ENCODE data around the gene GCDH. TPM values are rescaled to one million over a fixed set of nuclear protein-coding genes. Genes with fewer than 3 reads are reported as not detected.
A peak's percentile ranks its signal among the peaks of the same experiment; 100 is the strongest.

GCDH gene
- total RNA-seq, 3 donors from 2014 or later (not counting 1 experiment from before 2014, with no cell fraction given): 35.9 to 41.7 (median 36.3) TPM

GRCh38 chr19:12893582-12893981 lies 2.6 kb downstream of the GCDH start:
- Mint-ChIP-seq H3K36me3 (peaks cover 14% of the 10 kb centered on the region), H3K4me3 (peak overlapping the region; percentile 45), H3K9me3 (no peaks in the 10 kb centered on the region), H3K27ac (no peak overlapping the region), H3K4me1 (peaks cover 9 to 22% of the 10 kb centered on the region in 2 donors), H3K27me3 (ENCODE audit: low read depth in 2 of 2) (no peaks in the 10 kb centered on the region)
- Histone ChIP-seq H3K4me3 (ENCODE audit: low read length) (no peak overlapping the region), H3K27me3 (ENCODE audit: control insufficient read depth, insufficient read depth, low read length) (no peaks in the 10 kb centered on the region), H3K36me3 (ENCODE audit: control insufficient read depth, insufficient read depth, low read length) (peaks cover 30% of the 10 kb centered on the region), H3K27ac (ENCODE audit: low read length) (no peak overlapping the region), H3K9me3 (ENCODE audit: control insufficient read depth, insufficient read depth, low read length) (no peaks in the 10 kb centered on the region), H3K4me1 (ENCODE audit: control insufficient read depth, insufficient read depth, low read length) (peaks cover 18% of the 10 kb centered on the region)
- TF ChIP-seq CTCF (IDR thresholded peaks at IDR 0.05): no peak
- 97% methylated on average over 5 of the region's 5 CpGs for WGBS (ENCODE audit: insufficient coverage)
- DNase-seq (no peak), ATAC-seq (no peak)
- intact Hi-C loops (cut with micrococcal nuclease): no loop called here

GRCh38 chr19:12896460-12896859 lies 5.5 kb downstream of the GCDH start:
- Histone ChIP-seq H3K36me3 (ENCODE audit: control insufficient read depth, insufficient read depth, low read length) (peaks cover 36% of the 10 kb centered on the region), H3K27me3 (ENCODE audit: control insufficient read depth, insufficient read depth, low read length) (no peaks in the 10 kb centered on the region), H3K9me3 (ENCODE audit: control insufficient read depth, insufficient read depth, low read length) (no peaks in the 10 kb centered on the region), H3K27ac (ENCODE audit: low read length) (no peak overlapping the region), H3K4me3 (ENCODE audit: low read length) (no peak overlapping the region), H3K4me1 (ENCODE audit: control insufficient read depth, insufficient read depth, low read length) (peaks cover 14% of the 10 kb centered on the region)
- Mint-ChIP-seq H3K36me3 (peaks cover 14% of the 10 kb centered on the region), H3K4me1 (peaks cover 0 to 10% of the 10 kb centered on the region in 2 donors), H3K27ac (no peak overlapping the region), H3K4me3 (no peak overlapping the region), H3K27me3 (ENCODE audit: low read depth in 2 of 2) (no peaks in the 10 kb centered on the region), H3K9me3 (no peaks in the 10 kb centered on the region)
- DNase-seq: no peak
- WGBS (ENCODE audit: insufficient coverage): 97% methylated on average over 17 of the region's 17 CpGs
- TF ChIP-seq CTCF (IDR thresholded peaks at IDR 0.05): no peak
- ATAC-seq: no peak
- intact Hi-C loops (cut with micrococcal nuclease): no loop called here

- Mint-ChIP-seq H3K4me3 (no peak overlapping the region), H3K9me3 (no peaks in the 10 kb centered on the region), H3K4me1 (no peaks in the 10 kb centered on the region), H3K27ac (peak overlapping the region in 1 of 2 donors; percentile 23), H3K36me3 (peaks cover under 1% of the 10 kb centered on the region), H3K27me3 (ENCODE audit: low read depth in 2 of 2) (no peaks in the 10 kb centered on the region)
- TF ChIP-seq CTCF (IDR thresholded peaks at IDR 0.05): no peak
- 40% methylated on average over 10 of the region's 10 CpGs for WGBS (ENCODE audit: insufficient coverage)
- intact Hi-C loops (cut with micrococcal nuclease): no loop called here
- peak overlapping the region; percentile 43 for H3K27ac ChIP-seq (ENCODE audit: low read length)
- no peaks in the 10 kb centered on the region for H3K9me3 ChIP-seq (ENCODE audit: control insufficient read depth, insufficient read depth, low read length)
- H3K27me3 ChIP-seq (ENCODE audit: control insufficient read depth, insufficient read depth, low read length): no peaks in the 10 kb centered on the region
- H3K4me1 ChIP-seq (ENCODE audit: control insufficient read depth, insufficient read depth, low read length): peaks cover 6% of the 10 kb centered on the region
- peaks cover 24% of the 10 kb centered on the region for H3K36me3 ChIP-seq (ENCODE audit: control insufficient read depth, insufficient read depth, low read length)
- H3K4me3 ChIP-seq (ENCODE audit: low read length): no peak overlapping the region
- DNase-seq (no peak), ATAC-seq (peak; percentile 71 to 78 (median 78))
Measured at GRCh38 chr19:12899891-12900518, 9.0 kb downstream of the GCDH start.

GRCh38 chr19:12907166-12907565 lies 16.2 kb downstream of the GCDH start:
- no peaks in the 10 kb centered on the region for H3K36me3 Mint-ChIP-seq
- no peak overlapping the region for H3K27ac ChIP-seq (ENCODE audit: low read length)
- no peaks in the 10 kb centered on the region for H3K27me3 Mint-ChIP-seq (ENCODE audit: low read depth in 2 of 2)
- no peaks in the 10 kb centered on the region for H3K9me3 ChIP-seq (ENCODE audit: control insufficient read depth, insufficient read depth, low read length)
- no peak for TF ChIP-seq CTCF (IDR thresholded peaks at IDR 0.05)
- H3K4me3 ChIP-seq (ENCODE audit: low read length): no peak overlapping the region
- no peak overlapping the region for H3K27ac Mint-ChIP-seq
- H3K4me1 ChIP-seq (ENCODE audit: control insufficient read depth, insufficient read depth, low read length): no peaks in the 10 kb centered on the region
- H3K27me3 ChIP-seq (ENCODE audit: control insufficient read depth, insufficient read depth, low read length): no peaks in the 10 kb centered on the region
- peaks cover 0 to 7% of the 10 kb centered on the region in 2 donors for H3K4me1 Mint-ChIP-seq
- H3K36me3 ChIP-seq (ENCODE audit: control insufficient read depth, insufficient read depth, low read length): no peaks in the 10 kb centered on the region
- intact Hi-C loops (cut with micrococcal nuclease): no loop called here
- no peak for ATAC-seq
- no peak overlapping the region for H3K4me3 Mint-ChIP-seq
- H3K9me3 Mint-ChIP-seq: no peaks in the 10 kb centered on the region
- 95% methylated on average over 9 of the region's 9 CpGs for WGBS (ENCODE audit: insufficient coverage)
- no peak for DNase-seq

Data from natural killer cell (primary cell).